GM19025 (cell line): Measurements from ENCODE around the gene SETSIP.
"Not testable (repeated sequence)": the region's sequence is repeated elsewhere in the genome, so short reads cannot be mapped to it uniquely, and the experiment has no call there.

Experiments used
- ATAC-seq: cut with Tn5 transposase; IDR thresholded peaks from one replicate; pipeline ENCODE4 v1.9.1; 2021; ENCODE audit warnings: mild to moderate bottlenecking, low read depth, moderate library complexity; ENCODE audit not compliant: unreplicated experiment

The SETSIP gene

GRCh38 chr1:92066321-92066720 is 8.9 kb downstream of the SETSIP start:
- ATAC-seq, result no peak

GRCh38 chr1:92065042-92065441 is 10.2 kb downstream of the SETSIP start:
- ATAC-seq, result no peak

- no peak for ATAC-seq
These were observed 23.3 kb downstream of the SETSIP start for GRCh38 chr1:92051948-92052347.

- ATAC-seq, result no peak
These were observed 29.3 kb downstream of the SETSIP start for GRCh38 chr1:92045766-92046495.

- ATAC-seq, result no peak
These were observed 31.6 kb downstream of the SETSIP start for GRCh38 chr1:92043621-92044020.

GRCh38 chr1:92040971-92041370 is 34.2 kb downstream of the SETSIP start:
- ATAC-seq, result no peak

- ATAC-seq, result no peak
These were observed 36.4 kb downstream of the SETSIP start for GRCh38 chr1:92038695-92039346.

- no peak for ATAC-seq
These were observed 37.8 kb downstream of the SETSIP start for GRCh38 chr1:92037400-92037799.

- no peak for ATAC-seq
These were observed 43.7 kb downstream of the SETSIP start for GRCh38 chr1:92031281-92032110.

- no peak for ATAC-seq
These were observed 44.5 kb downstream of the SETSIP start for GRCh38 chr1:92030656-92031107.

GRCh38 chr1:92029241-92029922 is 45.8 kb downstream of the SETSIP start:
- ATAC-seq, result no peak

- no peak for ATAC-seq
These were observed 48.4 kb downstream of the SETSIP start for GRCh38 chr1:92026806-92027205.

- ATAC-seq, result not testable (repeated sequence)
These were observed 49.2 kb downstream of the SETSIP start for GRCh38 chr1:92026042-92026441.
